Right ventricle myocardium inferior (tissue), 1 donor: ENCODE measurements around the gene STK24. TPM values are rescaled to one million over a fixed set of nuclear protein-coding genes. Genes with fewer than 3 reads are reported as not detected.

ENCODE experiments used
- ATAC-seq: fragments of 200-7000 bp; cut with Tn5 transposase; one replicate; pipeline ENCODE4 v1.9.1; 2020; ENCODE audit warnings: mild to moderate bottlenecking, moderate library complexity
- DNase-seq: peaks from one replicate; pipeline ENCODE4 v3.0.0; 2021; ENCODE audit errors: missing footprints
- intact Hi-C: fragments of 100-400 bp; cut with DNase I; formaldehyde crosslinking; loops from one replicate; pipeline ENCODE4 v1.11.0; 2022
- total RNA-seq: library from RNA; stranded (reverse); fragmentation: NEBNext Ultra II Directional; extraction: Animal tissue kit (Norgen Biotek cat#: 25700); gene quantifications from one replicate; pipeline ENCODE4 v1.2.1, GENCODE V29; 2021
- donor health status: DM: no; HTN: yes; CAD: no; lungs with severe emphysema.

STK24 gene
- total RNA-seq, 1 donor from 2014 or later = 69.6 TPM

GRCh38 chr13:98485561-98485960 lies 91.3 kb downstream of the STK24 start:
- ATAC-seq (no peak), DNase-seq (no peak)
- intact Hi-C loops = no loop called here

- peak; percentile 82 for ATAC-seq
- intact Hi-C loops = no loop called here
- peak; percentile 82 for DNase-seq
Measured at GRCh38 chr13:98484289-98485219, 92.4 kb downstream of the STK24 start.

GRCh38 chr13:98483601-98484288 lies 93.2 kb downstream of the STK24 start:
- ATAC-seq (no peak), DNase-seq (no peak)
- intact Hi-C loops = loop anchor here (2.0 kb wide), 1 partner anchor 93 kb away; the partner anchor contains the start of gene STK24

GRCh38 chr13:98482476-98483444 lies 94.1 kb downstream of the STK24 start:
- DNase-seq (no peak), ATAC-seq (peak; percentile 51)
- intact Hi-C loops = loop anchor here (2.0 kb wide), 1 partner anchor 94 kb away; the partner anchor contains the start of gene STK24

- intact Hi-C loops = no loop called here
- DNase-seq = no peak
- ATAC-seq = peak; percentile 45
Measured at GRCh38 chr13:98480915-98481877, 95.7 kb downstream of the STK24 start.

GRCh38 chr13:98479496-98480003 lies 97.4 kb downstream of the STK24 start:
- DNase-seq (no peak), ATAC-seq (no peak)
- intact Hi-C loops = no loop called here

GRCh38 chr13:98478189-98479129 lies 98.4 kb downstream of the STK24 start:
- no peak for DNase-seq
- no peak for ATAC-seq
- intact Hi-C loops = no loop called here

GRCh38 chr13:98476538-98476966 lies 100.4 kb downstream of the STK24 start:
- intact Hi-C loops = no loop called here
- DNase-seq (peak; percentile 82), ATAC-seq (peak; percentile 16)

GRCh38 chr13:98476106-98476505 lies 100.8 kb downstream of the STK24 start:
- DNase-seq (no peak), ATAC-seq (no peak)
- intact Hi-C loops = no loop called here

- intact Hi-C loops = no loop called here
- no peak for ATAC-seq
- DNase-seq = no peak
Measured at GRCh38 chr13:98475522-98475921, 101.4 kb downstream of the STK24 start.

GRCh38 chr13:98474761-98475160 lies 102.1 kb downstream of the STK24 start:
- DNase-seq (no peak), ATAC-seq (no peak)
- intact Hi-C loops = no loop called here

- ATAC-seq (no peak), DNase-seq (no peak)
- intact Hi-C loops = no loop called here
Measured at GRCh38 chr13:98474292-98474691, 102.6 kb downstream of the STK24 start.

GRCh38 chr13:98473788-98474144 lies 103.1 kb downstream of the STK24 start:
- ATAC-seq = no peak
- intact Hi-C loops = no loop called here
- DNase-seq = no peak

GRCh38 chr13:98473135-98473787 lies 103.6 kb downstream of the STK24 start:
- no peak for DNase-seq
- intact Hi-C loops = no loop called here
- peak; percentile 49 for ATAC-seq

- DNase-seq (no peak), ATAC-seq (peak; percentile 83)
- intact Hi-C loops = no loop called here
Measured at GRCh38 chr13:98471934-98472333, 105.0 kb downstream of the STK24 start.

- ATAC-seq (no peak), DNase-seq (no peak)
- intact Hi-C loops = no loop called here
Measured at GRCh38 chr13:98470920-98471319, 106.0 kb downstream of the STK24 start.
